HCEC 1CT (cell line): ENCODE results near the gene PAK1.
A peak's percentile ranks its signal among the peaks of the same experiment; 100 is the strongest.

Experiments used
- DNase-seq: peaks from one replicate; pipeline ENCODE4 v3.0.0-alpha.2; 2017

The PAK1 gene

DNA sequence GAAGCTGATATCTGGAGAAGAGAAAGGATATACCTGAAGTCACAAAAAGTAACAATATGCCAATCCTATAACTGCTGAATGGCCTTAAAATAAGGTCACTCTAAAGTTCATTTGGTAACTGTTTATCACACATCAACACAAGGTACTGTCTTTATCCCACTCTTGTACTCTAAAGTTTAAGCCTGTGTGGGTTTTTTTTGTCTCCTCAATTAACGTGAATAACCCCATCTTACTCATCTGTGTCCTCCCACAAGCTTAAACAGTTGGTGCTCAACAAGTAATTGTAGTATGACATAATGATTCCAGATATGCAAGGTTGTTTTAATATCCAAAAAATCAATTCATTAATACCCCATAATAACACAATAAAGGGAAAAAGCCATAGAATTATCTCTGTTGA lies 42.1 kb downstream of the PAK1 start:
- no peak for DNase-seq

DNA sequence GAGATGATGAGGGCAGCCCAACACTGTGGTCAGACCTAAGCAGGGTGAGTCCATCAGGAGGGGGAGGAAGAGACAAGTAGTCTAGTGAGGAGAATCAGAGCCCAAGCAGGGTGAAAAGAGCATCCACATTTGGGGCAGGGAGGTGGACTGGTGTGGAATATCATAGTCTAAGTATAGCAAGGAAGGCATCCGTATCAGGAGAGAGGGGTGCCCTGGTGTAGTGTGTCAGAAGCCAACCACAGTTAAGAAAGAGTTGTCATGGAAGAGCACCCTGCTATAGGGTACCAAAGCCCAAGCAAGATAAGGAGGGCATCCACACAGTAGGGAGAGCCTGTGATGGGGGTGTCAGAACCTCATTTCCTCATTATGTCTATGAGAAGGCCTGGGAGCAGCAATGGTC lies 45.3 kb downstream of the PAK1 start:
- no peak for DNase-seq

DNA sequence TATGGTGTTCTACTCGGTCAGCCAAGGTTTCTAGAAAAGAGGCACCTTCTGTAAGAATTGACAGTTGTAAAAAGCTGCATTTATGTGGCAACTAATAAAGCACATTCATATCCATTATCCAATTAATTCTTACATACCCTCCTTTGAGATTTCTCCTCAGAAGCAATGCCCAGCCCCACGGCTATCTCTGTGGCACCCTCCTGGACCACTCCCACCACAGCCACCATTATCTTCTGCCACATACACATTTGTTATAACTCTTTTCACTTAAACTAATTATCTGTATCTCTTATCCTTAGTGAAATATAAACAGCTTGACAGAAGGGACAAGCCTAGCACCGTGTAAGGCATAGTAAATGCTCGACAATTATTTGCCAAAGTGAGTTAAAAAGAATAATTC lies 48.5 kb downstream of the PAK1 start:
- no peak for DNase-seq

DNA sequence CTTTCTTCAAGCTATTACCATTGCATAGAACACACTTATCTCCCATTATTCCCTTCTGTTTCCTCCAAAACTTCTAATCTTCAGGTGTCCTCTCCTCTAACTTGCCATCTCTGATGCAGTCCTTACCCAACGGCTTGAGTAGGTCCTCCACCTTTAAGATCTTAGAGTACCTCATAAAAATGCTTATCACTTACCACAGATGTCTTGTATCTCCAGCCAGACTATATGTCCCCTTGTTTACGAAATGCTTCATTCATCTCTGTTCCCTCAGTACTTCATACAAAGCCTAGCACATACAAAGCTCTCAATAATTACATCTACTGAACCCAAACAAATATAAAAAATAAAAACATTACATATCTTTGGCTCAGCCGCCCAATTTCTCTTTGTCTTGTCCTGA lies 49.2 kb downstream of the PAK1 start:
- no peak for DNase-seq

DNA sequence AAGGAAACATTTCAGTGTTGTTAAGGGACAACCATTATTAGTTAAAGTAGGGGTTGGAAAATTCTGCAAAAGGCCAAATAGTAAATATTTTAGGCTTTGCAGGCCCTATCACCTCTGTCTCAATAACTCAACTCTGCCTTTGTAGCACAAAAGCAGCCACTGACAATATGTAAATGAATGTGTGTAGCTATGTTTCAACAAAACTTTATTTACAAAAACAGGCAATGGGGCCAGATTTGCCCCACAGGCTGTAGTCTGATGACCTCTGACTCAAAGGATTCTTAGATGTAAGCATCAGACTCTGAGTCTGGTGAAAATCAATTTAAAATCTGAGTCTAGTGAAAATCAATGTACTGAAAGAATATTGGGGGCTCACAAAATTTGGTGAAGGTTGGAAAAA lies 50.3 kb downstream of the PAK1 start:
- no peak for DNase-seq

DNA sequence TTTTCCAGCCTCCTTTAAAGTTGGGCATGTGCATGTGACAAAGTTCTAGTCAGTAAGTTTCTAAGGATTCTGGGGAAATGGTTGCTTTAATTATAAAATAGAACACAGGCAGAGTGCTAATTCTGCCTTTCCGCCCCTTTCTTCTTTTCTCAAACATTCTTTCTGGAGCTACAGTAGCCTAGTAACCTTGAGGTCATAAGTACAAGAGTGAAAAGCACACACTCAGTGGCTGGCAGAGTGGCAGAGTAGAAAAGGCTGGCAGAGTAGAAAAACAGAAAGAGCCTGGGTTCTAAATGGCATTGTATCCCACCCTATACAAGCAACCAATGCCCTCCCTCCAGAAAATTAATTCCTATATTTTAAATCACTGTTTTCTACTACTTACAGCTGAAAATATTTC lies 51.2 kb downstream of the PAK1 start:
- no peak for DNase-seq

DNA sequence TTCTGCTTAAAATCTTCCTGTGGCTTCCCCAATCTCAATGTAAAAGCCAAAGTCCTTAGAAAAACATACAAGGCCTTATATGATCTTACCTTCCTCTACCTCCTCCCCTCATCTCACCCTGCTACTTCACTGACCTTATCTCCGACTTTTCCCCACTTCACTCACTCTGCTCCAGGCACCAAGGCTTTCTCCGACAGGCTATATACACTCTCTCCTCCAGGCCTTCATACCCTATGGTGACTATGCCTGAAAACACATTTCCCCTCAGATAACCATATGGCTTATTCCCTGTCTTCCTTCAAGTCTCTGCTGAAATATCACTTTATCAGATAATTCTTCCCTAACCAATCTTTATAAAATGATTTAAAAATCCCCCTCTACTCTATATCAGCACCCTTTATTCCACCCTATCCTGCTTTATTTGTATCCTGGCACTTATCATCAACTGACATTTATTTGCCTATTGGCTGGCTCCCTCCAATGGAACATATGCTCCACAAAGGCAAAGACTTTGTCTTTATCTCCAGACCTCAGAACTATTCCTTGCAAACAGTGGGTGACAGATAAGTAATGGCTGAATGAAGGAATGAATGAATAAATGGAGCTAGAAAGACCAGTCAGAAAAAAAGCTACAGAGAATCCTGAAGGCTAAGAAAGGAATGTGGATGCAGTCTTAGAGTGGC lies 52.7 kb downstream of the PAK1 start:
- no peak for DNase-seq

DNA sequence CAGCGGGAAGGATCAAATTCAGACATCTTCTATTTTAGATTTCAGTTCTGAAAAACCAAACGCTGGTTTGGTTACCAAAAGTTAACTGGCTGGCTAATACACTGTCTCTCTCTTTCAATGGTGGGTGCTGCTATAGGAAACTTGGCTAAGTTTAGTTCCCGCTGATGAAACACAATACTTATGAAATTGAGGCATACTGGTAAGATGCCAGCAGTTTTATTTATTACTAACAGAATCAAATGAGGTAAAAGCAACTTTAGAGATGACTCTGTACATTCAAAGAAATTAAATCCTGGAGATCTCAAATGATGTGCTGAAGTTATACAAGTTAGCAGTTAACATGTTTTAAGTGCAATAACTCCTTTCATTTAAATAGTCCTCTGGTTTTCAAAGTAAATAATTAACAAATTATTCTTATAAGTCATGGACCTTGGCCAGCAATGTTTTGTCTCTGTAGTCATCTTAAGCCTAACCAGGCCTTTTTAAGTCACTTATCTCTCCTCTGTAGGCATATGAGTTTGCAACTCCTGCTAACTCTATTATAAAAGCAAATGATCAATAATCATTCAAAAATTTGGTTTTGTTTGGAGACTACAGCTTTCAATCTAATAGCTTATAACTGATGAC lies 54.8 kb downstream of the PAK1 start:
- DNase-seq: no peak

DNA sequence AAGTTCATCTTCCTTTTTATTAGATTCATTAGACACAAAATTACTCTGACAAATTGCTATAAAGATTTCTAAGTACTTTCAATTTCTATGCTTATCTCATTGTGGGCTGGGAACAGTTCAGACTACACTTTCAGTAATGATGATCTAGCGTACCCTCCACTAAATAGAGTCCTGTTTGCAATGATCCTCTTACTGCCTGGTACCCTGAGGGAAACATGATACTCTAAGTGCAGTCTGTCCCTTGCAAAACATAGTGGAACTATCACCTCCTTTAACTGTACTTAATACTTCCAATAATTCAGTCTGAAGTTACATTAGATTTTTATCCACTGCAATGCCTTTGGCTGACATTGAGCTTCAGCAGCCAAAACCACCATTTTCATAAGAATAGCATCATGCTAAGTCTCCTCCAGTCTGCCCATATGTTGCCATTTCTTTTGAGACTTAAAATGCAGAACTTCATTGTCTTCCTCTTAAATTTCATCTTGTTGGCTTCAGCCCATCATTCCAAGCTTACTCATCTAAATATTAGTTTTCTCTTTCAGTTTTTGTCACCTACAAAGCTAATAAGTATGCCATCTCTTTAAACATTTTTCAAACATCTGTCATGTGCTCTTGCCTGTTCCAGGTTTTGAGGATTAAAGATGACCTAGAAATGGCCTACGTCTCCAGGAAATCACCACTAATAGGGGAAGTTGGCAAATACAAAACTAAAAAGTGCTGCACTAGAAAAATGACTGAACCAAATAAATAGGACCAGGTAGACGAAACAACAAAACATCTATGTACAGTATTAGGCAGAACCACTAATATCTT lies 55.5 kb downstream of the PAK1 start:
- peak; percentile 29 for DNase-seq

DNA sequence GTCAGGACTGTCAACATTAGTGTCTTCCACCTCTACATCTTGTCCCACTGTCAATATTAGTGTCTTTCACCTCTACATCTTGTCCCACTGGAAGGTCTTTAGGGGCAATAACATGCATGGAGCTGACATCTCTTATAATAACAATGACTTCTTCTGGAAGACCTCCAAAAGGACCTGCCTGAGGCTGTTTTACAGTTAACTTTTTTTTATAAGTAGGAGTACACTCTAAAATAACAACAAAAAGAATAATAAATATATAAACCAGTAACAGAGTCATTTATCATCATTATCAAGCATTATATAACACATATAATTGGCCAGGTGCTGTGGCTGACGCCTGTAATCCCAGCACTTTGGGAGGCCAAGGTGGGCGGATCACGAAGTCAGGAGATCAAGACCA lies 57.5 kb downstream of the PAK1 start:
- DNase-seq: no peak

DNA sequence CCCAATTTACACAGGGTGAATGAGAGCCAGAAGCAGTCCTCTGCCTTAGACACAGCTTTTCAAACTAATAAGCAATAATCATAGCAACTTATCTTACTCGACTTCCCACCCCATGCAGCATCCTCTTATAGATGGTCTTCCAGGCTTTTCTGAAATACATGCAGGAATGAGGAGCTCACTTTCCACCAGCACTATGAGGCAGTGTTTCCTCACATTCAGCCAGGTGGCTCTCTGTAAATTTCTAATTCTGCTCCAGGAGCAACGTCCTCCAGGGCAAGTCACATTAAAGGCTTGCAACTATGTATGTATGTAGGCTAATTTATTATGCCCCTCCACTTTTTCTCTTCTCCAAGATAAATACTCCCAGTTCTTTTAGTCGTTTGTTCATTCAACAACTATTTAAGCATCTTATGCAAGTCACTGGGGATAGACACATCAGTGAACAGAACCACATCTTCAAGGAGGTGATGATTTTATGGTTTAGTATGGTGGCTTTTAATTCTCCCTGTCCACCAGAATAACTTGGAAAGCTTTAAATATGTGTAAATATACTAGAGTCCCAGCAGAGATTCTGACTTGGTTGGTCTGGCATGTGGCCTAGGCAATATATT lies 59.9 kb downstream of the PAK1 start:
- no peak for DNase-seq

DNA sequence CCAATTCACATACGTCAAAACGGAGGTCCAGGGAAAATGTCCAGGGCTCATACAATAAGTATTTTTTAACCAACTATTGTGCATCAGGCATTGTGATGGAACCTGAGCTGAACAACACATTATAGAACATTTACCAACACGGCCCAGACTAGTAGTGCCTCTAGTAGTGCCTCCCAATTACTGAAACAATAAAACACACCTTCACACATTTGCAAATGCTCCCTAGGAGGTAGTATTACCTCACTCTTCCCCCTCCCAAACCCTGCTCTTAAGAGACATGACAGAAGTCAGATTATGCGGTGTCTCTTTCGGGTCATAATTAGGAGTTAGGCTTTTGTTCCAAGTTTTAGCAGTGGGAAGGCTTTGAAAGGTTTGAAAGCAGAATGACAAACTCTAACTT lies 61.1 kb downstream of the PAK1 start:
- no peak for DNase-seq

DNA sequence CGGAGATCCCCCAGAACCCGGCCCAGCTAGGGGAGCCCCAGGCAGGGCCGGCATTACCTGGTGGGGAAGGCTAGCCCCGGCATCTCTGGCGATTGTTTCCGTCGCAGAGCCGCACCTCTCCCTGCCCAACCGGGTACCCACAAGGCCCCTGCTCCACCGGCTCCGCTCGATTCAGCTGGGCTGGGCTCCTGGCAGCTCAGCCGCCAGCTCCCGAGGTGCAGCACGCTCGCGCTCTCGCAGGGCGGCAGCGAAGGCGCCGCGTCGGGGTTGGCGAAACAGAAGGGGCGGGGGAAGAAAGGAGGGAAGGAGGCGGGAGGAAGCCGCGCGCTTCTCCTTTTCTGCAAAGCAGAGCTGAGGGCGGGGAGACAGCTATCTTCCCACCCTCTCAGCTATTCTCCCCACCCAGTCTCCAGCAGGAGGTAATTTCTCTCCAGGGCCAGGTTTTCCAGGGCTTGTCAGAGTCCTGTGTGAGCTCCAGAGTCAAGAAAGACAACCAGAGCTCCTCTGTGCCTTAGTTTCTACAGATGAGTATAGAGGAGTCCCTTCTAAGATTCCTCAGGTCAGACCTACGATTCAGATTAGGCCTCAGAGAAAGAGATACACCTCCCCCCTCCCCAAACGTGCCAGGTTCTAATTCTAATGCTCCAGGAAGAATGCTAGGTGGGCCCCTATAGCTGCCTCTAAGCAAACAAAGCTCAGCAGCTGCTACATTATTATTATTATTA lies 62.0 kb downstream of the PAK1 start:
- peak; percentile 81 for DNase-seq

DNA sequence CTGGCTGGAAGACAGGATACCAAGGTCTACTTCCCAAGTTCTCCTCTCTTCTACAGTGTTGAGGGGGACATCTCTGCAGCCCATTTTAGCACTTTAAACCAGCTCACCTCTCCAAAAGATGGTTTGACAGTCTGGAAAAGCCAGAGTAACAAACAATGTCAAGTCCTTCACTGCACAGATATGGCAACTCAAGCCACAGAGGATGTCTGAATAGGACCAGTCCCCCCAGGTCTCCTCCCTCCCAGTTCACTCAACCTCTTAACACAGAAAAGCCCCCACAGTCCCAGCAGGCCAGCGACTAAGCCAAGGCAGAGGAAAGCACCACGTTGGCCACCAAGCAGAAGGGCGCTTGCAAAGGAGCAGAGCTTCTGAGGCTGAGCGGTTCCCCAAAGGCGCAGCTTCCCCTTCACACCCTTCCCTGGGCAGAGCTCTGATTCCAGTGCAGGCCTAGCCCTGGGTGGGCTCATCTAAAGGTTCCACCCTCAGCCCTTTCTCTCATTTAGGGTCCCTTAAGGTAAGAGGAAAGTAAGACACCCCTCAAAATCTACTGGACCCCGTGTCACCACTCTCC lies 62.7 kb downstream of the PAK1 start:
- peak; percentile 30 for DNase-seq

DNA sequence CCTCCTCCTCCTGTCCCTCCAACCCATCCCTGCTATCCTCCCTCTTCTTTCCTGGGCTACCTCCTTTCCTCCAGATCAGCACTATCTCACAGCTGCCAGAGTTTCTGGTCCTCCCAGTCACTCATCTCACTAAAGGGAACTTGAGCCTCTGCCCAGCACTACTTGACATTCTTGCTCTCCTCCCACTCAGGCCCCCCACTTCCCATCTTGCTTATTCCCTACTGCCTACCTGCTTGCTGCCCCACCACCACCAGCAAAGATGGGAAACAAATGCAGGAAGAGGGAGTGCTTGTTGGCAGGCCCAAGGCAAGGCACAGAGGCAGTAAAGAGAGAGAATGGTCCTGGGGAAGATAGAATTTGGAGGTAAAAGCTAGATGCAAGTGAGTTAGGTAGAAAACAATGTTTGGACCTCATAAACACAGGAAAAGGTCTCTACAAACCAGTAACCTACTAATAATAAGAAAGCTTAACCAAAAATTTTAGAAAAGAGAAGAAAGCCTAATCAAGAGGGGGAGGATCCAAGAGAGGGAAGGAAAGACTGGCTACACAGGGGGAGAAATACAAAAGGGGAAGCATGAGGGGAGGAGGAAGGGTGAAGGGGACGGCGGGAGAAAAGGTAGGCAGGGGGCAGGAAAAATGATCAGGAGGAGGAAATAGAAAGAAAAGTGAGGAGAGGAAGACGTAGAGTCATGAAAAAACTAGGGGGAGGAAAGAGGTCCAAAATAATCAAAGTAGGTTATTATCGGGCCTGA lies 63.6 kb downstream of the PAK1 start:
- DNase-seq: no peak

DNA sequence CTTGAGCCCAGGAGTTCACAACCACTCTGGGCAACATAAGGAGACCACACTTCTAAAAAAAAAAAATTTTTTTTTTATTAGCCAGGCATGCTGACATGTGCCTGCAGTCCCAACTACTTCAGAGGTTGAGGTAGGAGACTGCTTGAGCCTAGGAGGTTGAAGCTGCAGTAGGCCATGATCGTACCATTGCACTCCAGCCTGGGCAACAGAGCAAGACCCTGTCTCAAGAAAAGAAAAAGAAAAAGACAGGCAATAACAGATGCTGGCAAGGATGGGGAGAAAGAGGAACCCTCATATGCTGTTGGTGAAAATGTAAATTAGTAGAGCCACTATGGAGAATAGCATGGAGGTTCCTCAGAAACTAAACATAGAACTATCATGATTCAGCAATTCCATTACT lies 64.8 kb downstream of the PAK1 start:
- no peak for DNase-seq

DNA sequence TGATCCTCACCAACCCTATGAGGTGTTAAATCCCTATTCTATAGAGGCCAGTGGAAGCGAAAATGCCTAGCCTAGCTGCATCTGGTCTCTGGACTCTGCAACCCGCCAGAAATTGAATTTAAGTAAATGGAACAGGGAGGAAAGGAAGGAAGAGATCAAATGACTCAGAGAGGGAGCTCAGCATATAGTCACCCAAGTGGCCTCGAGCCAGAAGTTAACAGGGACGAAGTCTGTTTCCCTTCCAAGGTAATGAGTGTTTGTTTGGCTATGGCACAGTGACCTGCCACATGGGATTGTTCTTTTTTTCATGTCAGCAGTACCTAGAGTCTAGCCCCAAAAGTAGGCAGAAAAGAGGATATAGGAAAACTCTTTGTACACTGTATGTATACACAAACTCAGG lies 66.3 kb downstream of the PAK1 start:
- DNase-seq: peak; percentile 91

DNA sequence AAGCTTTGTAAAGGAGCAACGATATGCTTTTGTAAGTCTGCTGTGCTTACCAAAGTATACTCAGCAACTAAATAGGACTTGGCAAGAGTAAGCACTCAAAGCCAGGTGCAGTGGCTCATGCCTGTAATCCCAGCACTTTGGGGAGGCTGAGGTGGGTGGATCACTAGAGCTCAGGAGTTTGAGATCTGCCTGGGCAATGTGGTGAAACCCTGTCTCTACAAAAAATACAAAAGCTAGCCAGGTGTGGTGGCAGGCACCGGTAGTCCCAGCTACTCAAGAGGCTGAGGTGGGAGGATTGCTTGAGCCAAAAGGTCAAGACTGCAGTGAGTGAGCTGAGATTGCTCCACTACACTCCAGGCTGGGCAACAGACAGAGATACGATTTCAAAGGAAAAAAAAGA lies 67.5 kb downstream of the PAK1 start:
- no peak for DNase-seq

DNA sequence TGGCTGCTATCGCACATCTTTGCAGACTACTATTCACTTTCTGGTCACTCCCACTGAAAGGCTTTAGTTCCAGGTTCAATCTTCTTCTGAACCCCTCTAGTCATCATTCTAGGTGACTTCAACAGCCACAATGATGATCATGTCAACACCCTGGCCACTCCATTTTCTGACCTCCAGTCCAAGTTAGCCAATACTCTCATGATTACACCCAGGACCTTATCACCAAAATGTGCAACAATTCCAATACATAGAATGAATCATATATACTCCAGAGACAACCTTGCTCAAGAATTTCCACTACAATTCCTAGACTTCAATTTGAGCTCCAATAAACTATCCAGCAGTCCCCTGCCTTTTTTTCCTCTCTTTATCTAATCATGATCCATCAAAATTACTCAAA lies 70.7 kb downstream of the PAK1 start:
- DNase-seq: no peak

DNA sequence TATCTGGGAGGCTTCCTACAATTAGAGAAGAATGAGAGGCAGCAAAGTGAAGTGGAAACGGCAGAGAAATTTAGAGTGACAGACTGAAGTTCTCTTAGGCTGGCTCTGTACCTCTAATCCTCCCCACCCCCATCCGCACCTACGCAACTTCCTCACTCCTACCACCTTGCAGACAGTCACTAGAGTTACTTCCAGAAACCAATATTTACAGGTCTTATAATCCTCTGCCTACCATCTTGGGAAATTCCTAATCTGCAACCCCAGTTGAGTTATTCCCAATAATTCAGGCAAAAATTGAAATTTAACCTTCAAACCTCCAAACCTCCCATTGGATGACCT lies 71.7 kb downstream of the PAK1 start:
- no peak for DNase-seq

DNA sequence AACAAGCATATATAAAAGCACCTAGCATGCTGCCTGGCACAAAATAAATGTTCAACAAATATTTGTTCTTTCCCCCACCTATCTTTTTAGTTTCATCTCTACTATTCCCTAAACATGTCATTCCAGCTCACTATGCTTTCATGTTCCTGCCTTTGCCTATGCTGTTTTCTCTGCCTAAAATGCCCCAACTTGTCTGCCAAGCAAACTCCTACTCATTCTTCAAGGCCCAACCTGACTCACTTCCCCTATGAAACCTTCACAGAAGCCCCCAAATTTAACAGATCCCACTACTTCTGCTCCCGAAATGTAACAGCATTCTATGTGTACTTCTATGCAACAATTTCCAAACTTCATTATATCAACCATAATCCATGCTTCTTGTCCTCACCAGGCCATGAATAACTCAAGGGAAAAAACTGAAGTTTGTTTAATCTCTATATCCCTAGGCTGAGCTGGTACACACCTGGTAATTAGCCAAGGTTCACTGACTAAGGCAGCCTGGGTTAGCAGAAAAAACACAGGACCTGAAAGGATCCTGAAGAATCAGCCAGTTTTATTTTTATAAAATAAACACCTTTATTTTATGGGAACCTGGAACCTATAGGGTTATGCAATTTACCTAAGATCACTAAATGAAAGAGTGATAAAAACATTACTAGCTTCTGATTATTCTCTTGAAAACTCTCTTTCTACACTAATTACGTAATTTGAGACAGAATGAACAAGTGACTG lies 72.2 kb downstream of the PAK1 start:
- no peak for DNase-seq
